Measurements from ENCODE around the gene LHCGR.

DNA sequence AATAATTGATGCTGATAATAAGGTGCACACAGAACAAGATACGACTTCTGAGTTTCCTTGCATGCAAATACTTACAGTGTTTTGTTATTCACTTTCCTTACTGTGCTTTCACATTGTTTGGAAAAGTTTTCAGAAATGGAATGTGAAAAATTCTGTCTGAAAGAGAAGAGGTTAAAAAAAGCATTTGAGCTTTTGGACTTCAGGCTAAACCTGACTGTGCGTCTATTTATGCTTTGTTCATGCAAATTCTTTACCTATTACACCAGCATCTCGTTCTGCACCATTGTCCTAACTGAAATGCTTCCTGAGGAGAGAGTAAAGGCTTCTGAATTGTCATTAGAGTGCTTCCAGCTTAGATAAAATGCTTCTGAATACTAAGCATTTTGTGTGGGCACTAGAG is 61.4 kb downstream of the LHCGR start:
- TF ChIP-seq, protein P1, sequence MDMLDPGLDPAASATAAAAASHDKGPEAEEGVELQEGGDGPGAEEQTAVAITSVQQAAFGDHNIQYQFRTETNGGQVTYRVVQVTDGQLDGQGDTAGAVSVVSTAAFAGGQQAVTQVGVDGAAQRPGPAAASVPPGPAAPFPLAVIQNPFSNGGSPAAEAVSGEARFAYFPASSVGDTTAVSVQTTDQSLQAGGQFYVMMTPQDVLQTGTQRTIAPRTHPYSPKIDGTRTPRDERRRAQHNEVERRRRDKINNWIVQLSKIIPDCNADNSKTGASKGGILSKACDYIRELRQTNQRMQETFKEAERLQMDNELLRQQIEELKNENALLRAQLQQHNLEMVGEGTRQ (CRISPR knock-in tag; IDR thresholded peaks at IDR 0.05): no peak
- TF ChIP-seq, protein P2, sequence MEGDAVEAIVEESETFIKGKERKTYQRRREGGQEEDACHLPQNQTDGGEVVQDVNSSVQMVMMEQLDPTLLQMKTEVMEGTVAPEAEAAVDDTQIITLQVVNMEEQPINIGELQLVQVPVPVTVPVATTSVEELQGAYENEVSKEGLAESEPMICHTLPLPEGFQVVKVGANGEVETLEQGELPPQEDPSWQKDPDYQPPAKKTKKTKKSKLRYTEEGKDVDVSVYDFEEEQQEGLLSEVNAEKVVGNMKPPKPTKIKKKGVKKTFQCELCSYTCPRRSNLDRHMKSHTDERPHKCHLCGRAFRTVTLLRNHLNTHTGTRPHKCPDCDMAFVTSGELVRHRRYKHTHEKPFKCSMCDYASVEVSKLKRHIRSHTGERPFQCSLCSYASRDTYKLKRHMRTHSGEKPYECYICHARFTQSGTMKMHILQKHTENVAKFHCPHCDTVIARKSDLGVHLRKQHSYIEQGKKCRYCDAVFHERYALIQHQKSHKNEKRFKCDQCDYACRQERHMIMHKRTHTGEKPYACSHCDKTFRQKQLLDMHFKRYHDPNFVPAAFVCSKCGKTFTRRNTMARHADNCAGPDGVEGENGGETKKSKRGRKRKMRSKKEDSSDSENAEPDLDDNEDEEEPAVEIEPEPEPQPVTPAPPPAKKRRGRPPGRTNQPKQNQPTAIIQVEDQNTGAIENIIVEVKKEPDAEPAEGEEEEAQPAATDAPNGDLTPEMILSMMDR (IDR thresholded peaks at IDR 0.05): no peak
- TF ChIP-seq, protein P3, sequence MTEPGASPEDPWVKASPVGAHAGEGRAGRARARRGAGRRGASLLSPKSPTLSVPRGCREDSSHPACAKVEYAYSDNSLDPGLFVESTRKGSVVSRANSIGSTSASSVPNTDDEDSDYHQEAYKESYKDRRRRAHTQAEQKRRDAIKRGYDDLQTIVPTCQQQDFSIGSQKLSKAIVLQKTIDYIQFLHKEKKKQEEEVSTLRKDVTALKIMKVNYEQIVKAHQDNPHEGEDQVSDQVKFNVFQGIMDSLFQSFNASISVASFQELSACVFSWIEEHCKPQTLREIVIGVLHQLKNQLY (CRISPR knock-in tag; IDR thresholded peaks at IDR 0.05): no peak
- TF ChIP-seq, protein P4, sequence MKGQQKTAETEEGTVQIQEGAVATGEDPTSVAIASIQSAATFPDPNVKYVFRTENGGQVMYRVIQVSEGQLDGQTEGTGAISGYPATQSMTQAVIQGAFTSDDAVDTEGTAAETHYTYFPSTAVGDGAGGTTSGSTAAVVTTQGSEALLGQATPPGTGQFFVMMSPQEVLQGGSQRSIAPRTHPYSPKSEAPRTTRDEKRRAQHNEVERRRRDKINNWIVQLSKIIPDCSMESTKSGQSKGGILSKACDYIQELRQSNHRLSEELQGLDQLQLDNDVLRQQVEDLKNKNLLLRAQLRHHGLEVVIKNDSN (CRISPR knock-in tag; IDR thresholded peaks at IDR 0.05): no peak
- no peak for TF ChIP-seq ESRRA (CRISPR knock-in tag; IDR thresholded peaks at IDR 0.05; ENCODE audit: borderline replicate concordance)
